ENCODE measurements around the gene DCBLD1.

DNA sequence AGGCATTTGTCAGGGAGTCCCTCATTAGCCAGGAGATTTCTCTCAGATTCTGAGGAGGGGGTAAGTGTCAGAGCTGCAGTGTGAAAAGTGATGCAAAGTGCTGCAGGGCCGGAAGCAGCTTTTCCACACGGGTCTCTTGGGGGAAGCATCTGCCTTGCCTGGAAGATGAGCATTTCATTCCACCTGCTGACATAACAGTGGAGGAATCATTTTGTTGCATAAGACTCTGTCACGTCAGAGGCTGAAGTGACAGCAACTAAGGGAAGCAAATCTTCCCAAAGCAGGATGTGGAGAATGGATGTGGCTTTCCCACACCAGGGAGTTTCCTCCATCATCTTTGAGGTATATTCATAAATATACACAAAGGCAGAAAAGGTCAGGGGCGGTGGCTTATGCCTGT lies 22.8 kb downstream of the DCBLD1 start:
- TF ChIP-seq, protein P1, sequence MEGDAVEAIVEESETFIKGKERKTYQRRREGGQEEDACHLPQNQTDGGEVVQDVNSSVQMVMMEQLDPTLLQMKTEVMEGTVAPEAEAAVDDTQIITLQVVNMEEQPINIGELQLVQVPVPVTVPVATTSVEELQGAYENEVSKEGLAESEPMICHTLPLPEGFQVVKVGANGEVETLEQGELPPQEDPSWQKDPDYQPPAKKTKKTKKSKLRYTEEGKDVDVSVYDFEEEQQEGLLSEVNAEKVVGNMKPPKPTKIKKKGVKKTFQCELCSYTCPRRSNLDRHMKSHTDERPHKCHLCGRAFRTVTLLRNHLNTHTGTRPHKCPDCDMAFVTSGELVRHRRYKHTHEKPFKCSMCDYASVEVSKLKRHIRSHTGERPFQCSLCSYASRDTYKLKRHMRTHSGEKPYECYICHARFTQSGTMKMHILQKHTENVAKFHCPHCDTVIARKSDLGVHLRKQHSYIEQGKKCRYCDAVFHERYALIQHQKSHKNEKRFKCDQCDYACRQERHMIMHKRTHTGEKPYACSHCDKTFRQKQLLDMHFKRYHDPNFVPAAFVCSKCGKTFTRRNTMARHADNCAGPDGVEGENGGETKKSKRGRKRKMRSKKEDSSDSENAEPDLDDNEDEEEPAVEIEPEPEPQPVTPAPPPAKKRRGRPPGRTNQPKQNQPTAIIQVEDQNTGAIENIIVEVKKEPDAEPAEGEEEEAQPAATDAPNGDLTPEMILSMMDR (IDR thresholded peaks at IDR 0.05), result no peak
- TF ChIP-seq ZFX (IDR thresholded peaks at IDR 0.05; ENCODE audit: borderline replicate concordance), result no peak
